GM23338 (cell line): Measurements from ENCODE around the gene AGAP3. TPM values are rescaled to one million over a fixed set of nuclear protein-coding genes. Genes with fewer than 3 reads are reported as not detected.

Experiments
- ATAC-seq: fragments of 200-7000 bp; cut with Tn5 transposase; 3 replicates; pipeline ENCODE4 v1.9.1; 2020
- DNase-seq: peaks from one replicate; pipeline ENCODE4 v3.0.0-alpha.2; 2015; ENCODE audit warnings: low spot score
- H2AFZ ChIP-seq: fragments of 200-600 bp; sonication (generic); 2 replicates; pipeline ENCODE4 v1.8.0; 2016; ENCODE audit warnings: antibody characterized with exemption, mild to moderate bottlenecking, moderate library complexity
- H3F3A ChIP-seq: fragments of 200-600 bp; sonication (generic); replicated peaks from 2 replicates; pipeline ENCODE4 v1.8.0; 2017; ENCODE audit warnings: antibody characterized with exemption, mixed run types, low read depth
- H3K27ac ChIP-seq: fragments of 200-600 bp; sonication (generic); 2 replicates; pipeline ENCODE4 v1.6.1; 2016; ENCODE audit warnings: low read depth
- H3K27me3 ChIP-seq: fragments of 200-600 bp; sonication (generic); 2 replicates; pipeline ENCODE4 v1.8.0; 2016; ENCODE audit warnings: mild to moderate bottlenecking, mixed run types, moderate library complexity; ENCODE audit not compliant: insufficient read depth
- H3K36me3 ChIP-seq: fragments of 200-600 bp; sonication (generic); 2 replicates; pipeline ENCODE4 v1.8.0; 2016; ENCODE audit warnings: mild to moderate bottlenecking; ENCODE audit not compliant: insufficient read depth
- H3K4me1 ChIP-seq: fragments of 200-600 bp; sonication (generic); 2 replicates; pipeline ENCODE4 v1.8.0; 2016; ENCODE audit warnings: mild to moderate bottlenecking, moderate library complexity; ENCODE audit not compliant: insufficient read depth
- H3K4me2 ChIP-seq: fragments of 200-600 bp; sonication (generic); 2 replicates; pipeline ENCODE4 v1.7.1; 2017; ENCODE audit warnings: mixed run types
- H3K4me3 ChIP-seq: fragments of 200-600 bp; sonication (generic); 2 replicates; pipeline ENCODE4 v1.6.1; 2016; ENCODE audit warnings: mixed run types
- H3K79me2 ChIP-seq: fragments of 200-600 bp; sonication (generic); replicated peaks from 2 replicates; pipeline ENCODE4 v1.8.0; 2017; ENCODE audit warnings: mild to moderate bottlenecking; ENCODE audit not compliant: insufficient read depth
- H3K9me2 ChIP-seq: fragments of 200-600 bp; sonication (generic); 2 replicates; pipeline ENCODE4 v1.8.0; 2017; ENCODE audit not compliant: insufficient read depth
- H4K20me1 ChIP-seq: fragments of 200-600 bp; sonication (generic); replicated peaks from 2 replicates; pipeline ENCODE4 v1.8.0; 2017; ENCODE audit warnings: mild to moderate bottlenecking; ENCODE audit not compliant: insufficient read depth
- H3K27ac Mint-ChIP-seq: 2 replicates; pipeline ENCODE4 v1.8.0; 2020; ENCODE audit warnings: inconsistent platforms, mild to moderate bottlenecking, moderate library complexity, mixed read lengths
- H3K27me3 Mint-ChIP-seq: 3 replicates; pipeline ENCODE4 v1.8.0; 2022; ENCODE audit warnings: low read depth, mild to moderate bottlenecking, moderate library complexity, mixed read lengths, inconsistent platforms; ENCODE audit not compliant: insufficient read depth, poor library complexity
- H3K36me3 Mint-ChIP-seq: 3 replicates; pipeline ENCODE4 v1.8.0; 2021; ENCODE audit warnings: low read depth, mild to moderate bottlenecking, inconsistent platforms, moderate library complexity, mixed read lengths
- H3K4me1 Mint-ChIP-seq: 3 replicates; pipeline ENCODE4 v1.8.0; 2020; ENCODE audit warnings: mild to moderate bottlenecking, inconsistent platforms, mixed read lengths
- H3K4me3 Mint-ChIP-seq: 3 replicates; pipeline ENCODE4 v1.8.0; 2021; ENCODE audit warnings: moderate library complexity, mild to moderate bottlenecking, inconsistent platforms, mixed read lengths
- H3K9me3 Mint-ChIP-seq: 3 replicates; pipeline ENCODE4 v1.8.0; 2020; ENCODE audit warnings: moderate library complexity, mild to moderate bottlenecking, inconsistent platforms, mixed read lengths
- CREB1 ChIP-seq: fragments of 250-450 bp; sonication (Bioruptor Pico); IDR thresholded peaks from 2 replicates; pipeline ENCODE4 v1.5.0; 2020; ENCODE audit warnings: low read depth, mild to moderate bottlenecking, moderate library complexity
- CTCF ChIP-seq, 2 experiments: fragments of 200-600 bp in 1 of 2; sonication (generic) in 1 of 2; conservative IDR thresholded peaks; 2 replicates each; pipeline versions ENCODE4 v1.5.1 to v1.6.1; 2016 to 2017; ENCODE audit warnings: antibody characterized with exemption in 2 of 2, low read depth in 2 of 2, mild to moderate bottlenecking in 2 of 2, moderate library complexity in 1 of 2
- ETS1 ChIP-seq: IDR thresholded peaks from 2 replicates; pipeline ENCODE4 v1.6.1; 2016; ENCODE audit warnings: antibody characterized with exemption
- EZH2phosphoT487 ChIP-seq: fragments of 200-600 bp; sonication (generic); IDR thresholded peaks from one replicate; pipeline ENCODE4 v1.8.1; 2018; ENCODE audit warnings: antibody characterized with exemption; ENCODE audit not compliant: unreplicated experiment
- JUNB ChIP-seq: IDR thresholded peaks from one replicate; pipeline ENCODE4 v1.6.1; 2016; ENCODE audit warnings: antibody characterized with exemption; ENCODE audit not compliant: unreplicated experiment
- NANOG ChIP-seq: IDR thresholded peaks from 2 replicates; pipeline ENCODE4 v1.6.1; 2016; ENCODE audit warnings: antibody characterized with exemption, borderline replicate concordance
- POLR2AphosphoS5 ChIP-seq: IDR thresholded peaks from 2 replicates; pipeline ENCODE4 v1.6.1; 2016; ENCODE audit warnings: antibody characterized with exemption, low read depth
- REST ChIP-seq: IDR thresholded peaks from one replicate; pipeline ENCODE4 v1.6.1; 2018; ENCODE audit warnings: antibody characterized with exemption; ENCODE audit not compliant: unreplicated experiment
- STAT1 ChIP-seq: IDR thresholded peaks from one replicate; pipeline ENCODE4 v1.6.1; 2016; ENCODE audit warnings: antibody characterized with exemption; ENCODE audit not compliant: unreplicated experiment
- ZNF114 ChIP-seq: fragments of 250-450 bp; sonication (Bioruptor Pico); IDR thresholded peaks from 2 replicates; pipeline ENCODE4 v1.5.0; 2020; ENCODE audit warnings: mild to moderate bottlenecking, moderate library complexity
- ZNF331 ChIP-seq: fragments of 250-450 bp; sonication (Bioruptor Pico); IDR thresholded peaks from 2 replicates; pipeline ENCODE4 v1.5.0; 2020; ENCODE audit warnings: low read depth, mild to moderate bottlenecking, moderate library complexity
- ZNF462 ChIP-seq: fragments of 250-450 bp; sonication (Bioruptor Pico); IDR thresholded peaks from 2 replicates; pipeline ENCODE4 v1.5.0; 2020; ENCODE audit warnings: mild to moderate bottlenecking, moderate library complexity
- polyA plus RNA-seq: library from polyadenylated mRNA; unstranded; fragments of >200 nt; fragmentation: Nextera tagmentation; extraction: Ambion mirVana; gene quantifications from 2 replicates; pipeline ENCODE4 v1.2.1, GENCODE V29; 2016
- total RNA-seq: library from RNA; depleted of rRNA; stranded (reverse); fragments of >200 nt; shearing (Covaris generic); gene quantifications from 2 replicates; pipeline ENCODE4 v1.2.3, GENCODE V29; 2014

AGAP3 gene
- total and polyA plus RNA-seq, 2 experiments from 2014 or later, result 24.0 to 39.2 TPM

- TF ChIP-seq ETS1 (no peak), ZNF114 (no peak), ZNF462 (no peak), JUNB (no peak), EZH2phosphoT487 (no peak), CREB1 (CRISPR knock-in tag) (no peak), ZNF331 (CRISPR knock-in tag) (no peak)
Measured at GRCh38 chr7:151177310-151177709, 91.0 kb downstream of the AGAP3 start (continued).

GRCh38 chr7:151178236-151178635 is 92.0 kb downstream of the AGAP3 start:
- Mint-ChIP-seq H3K4me1 (peaks cover 12% of the 10 kb centered on the region), H3K4me3 (no peak overlapping the region), H3K9me3 (peaks cover 18% of the 10 kb centered on the region), H3K36me3 (peaks cover 9% of the 10 kb centered on the region; the same call in 1 of the 3 replicates), H3K27ac (no peak overlapping the region), H3K27me3 (peaks cover 27% of the 10 kb centered on the region)
- Histone ChIP-seq H3K4me2 (no peak overlapping the region), H2AFZ (no peak overlapping the region), H4K20me1 (no peaks in the 10 kb centered on the region), H3K36me3 (no peaks in the 10 kb centered on the region), H3F3A (no peaks in the 10 kb centered on the region), H3K4me3 (no peak overlapping the region), H3K9me2 (0 out of 2 replicates have a peak, but pooled peaks cover 5% of the 10 kb centered on the region), H3K79me2 (no peaks in the 10 kb centered on the region), H3K4me1 (no peaks in the 10 kb centered on the region), H3K27ac (no peak overlapping the region), H3K27me3 (peaks cover 31% of the 10 kb centered on the region)
- ATAC-seq, result no peak
- no peak for DNase-seq
- TF ChIP-seq NANOG, result no peak
- no peak for TF ChIP-seq STAT1
- no peak for TF ChIP-seq CREB1 (CRISPR knock-in tag)
- no peak for TF ChIP-seq POLR2AphosphoS5
- no peak for TF ChIP-seq REST
- TF ChIP-seq CTCF (conservative IDR thresholded peaks at IDR 0.05; ENCODE audit: low read depth in 2 of 2), result no peak
- no peak for TF ChIP-seq ZNF331 (CRISPR knock-in tag)
- no peak for TF ChIP-seq JUNB
- TF ChIP-seq ZNF114, result no peak
- no peak for TF ChIP-seq EZH2phosphoT487
